Gastrocnemius medialis (tissue), 4 donors: ENCODE measurements around the gene WDR33.

ENCODE experiments used
- POLR2A ChIP-seq, 2 donors: fragments of 450-650 bp; IDR thresholded peaks; one replicate each; pipeline ENCODE4 v1.6.1; 2017; ENCODE audit warnings: antibody characterized with exemption in 2 of 2, mild to moderate bottlenecking in 2 of 2, moderate library complexity in 2 of 2
- TF ChIP-seq, protein P1 (sequence below), 5 experiments: fragments of 450-650 bp in 3 of 5; fragments of 200-600 bp in 2 of 5; sonication (generic) in 2 of 5; IDR thresholded peaks in 4 of 5; conservative IDR thresholded peaks in 1 of 5; 1 replicate in 4 of 5; 2 replicates in 1 of 5; pipeline ENCODE4 v1.5.1; 2016 to 2019; ENCODE audit warnings: antibody characterized with exemption in 5 of 5, mild to moderate bottlenecking in 3 of 5, moderate library complexity in 3 of 5

- TF ChIP-seq, protein P1, sequence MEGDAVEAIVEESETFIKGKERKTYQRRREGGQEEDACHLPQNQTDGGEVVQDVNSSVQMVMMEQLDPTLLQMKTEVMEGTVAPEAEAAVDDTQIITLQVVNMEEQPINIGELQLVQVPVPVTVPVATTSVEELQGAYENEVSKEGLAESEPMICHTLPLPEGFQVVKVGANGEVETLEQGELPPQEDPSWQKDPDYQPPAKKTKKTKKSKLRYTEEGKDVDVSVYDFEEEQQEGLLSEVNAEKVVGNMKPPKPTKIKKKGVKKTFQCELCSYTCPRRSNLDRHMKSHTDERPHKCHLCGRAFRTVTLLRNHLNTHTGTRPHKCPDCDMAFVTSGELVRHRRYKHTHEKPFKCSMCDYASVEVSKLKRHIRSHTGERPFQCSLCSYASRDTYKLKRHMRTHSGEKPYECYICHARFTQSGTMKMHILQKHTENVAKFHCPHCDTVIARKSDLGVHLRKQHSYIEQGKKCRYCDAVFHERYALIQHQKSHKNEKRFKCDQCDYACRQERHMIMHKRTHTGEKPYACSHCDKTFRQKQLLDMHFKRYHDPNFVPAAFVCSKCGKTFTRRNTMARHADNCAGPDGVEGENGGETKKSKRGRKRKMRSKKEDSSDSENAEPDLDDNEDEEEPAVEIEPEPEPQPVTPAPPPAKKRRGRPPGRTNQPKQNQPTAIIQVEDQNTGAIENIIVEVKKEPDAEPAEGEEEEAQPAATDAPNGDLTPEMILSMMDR (IDR thresholded peaks at IDR 0.05 in 4 of 5, conservative IDR thresholded peaks at IDR 0.05 in 1 of 5): no peak
- no peak for TF ChIP-seq POLR2A (IDR thresholded peaks at IDR 0.05)
Observed at GRCh38 chr2:127852388-127852787, 41.4 kb upstream of the WDR33 start.
